GM12874 (cell line): Measurements from ENCODE around the gene ZNF816.

ENCODE experiments used
- CTCF ChIP-seq: IDR thresholded peaks from 2 replicates; pipeline ENCODE4 v1.5.1; 2011; ENCODE audit warnings: low read depth, mild to moderate bottlenecking, control low read depth, low read length, moderate library complexity; ENCODE audit not compliant: insufficient read depth

The ZNF816 gene

DNA sequence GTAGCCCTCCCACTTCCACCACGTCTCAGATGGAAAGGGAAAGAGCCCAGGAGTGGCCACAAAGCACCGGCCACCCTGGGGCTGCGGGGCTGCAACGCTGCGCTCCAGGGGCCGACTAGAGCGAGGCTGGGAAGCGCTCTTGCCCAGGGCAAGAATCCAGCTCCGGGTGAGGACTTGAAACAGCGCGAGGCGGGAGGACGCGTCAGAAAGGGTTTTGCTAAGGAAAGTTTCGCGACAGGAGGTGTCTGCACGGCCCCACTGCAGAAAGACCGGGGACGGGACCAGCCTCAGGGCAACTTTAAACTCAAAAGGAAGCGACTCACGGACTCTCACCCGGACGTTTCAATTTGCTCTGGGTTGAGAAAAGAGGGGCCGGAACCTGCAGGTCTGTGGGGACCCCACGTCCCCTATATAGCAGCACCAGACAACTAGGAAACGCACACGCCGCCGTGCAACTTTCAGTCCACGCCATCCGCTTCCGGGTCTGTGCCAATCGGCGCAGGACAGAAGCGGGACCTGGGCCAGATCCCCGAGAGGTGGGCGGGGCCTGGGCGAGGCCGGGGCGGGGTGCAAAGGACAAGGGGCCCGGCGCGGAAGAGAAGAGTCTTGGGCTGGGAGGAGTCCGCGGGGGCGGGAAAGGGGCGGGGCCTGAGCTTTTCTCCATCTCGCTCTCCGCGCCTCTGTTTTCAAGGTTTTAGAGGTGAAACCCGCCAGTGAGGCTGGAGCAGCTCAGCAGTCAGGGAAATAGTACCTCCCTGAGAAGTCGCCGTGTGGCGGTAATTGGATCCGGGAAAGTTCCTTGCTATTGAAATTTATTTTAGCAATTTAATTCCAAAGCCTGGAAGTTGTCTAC, at the start of gene ZNF816:
Gene ZNF816, minus strand, starts transcription at position 488 of the 853 bp plus-strand sequence. CDS start 6,792 bp downstream, outside the sequence.
- no peak for TF ChIP-seq CTCF

DNA sequence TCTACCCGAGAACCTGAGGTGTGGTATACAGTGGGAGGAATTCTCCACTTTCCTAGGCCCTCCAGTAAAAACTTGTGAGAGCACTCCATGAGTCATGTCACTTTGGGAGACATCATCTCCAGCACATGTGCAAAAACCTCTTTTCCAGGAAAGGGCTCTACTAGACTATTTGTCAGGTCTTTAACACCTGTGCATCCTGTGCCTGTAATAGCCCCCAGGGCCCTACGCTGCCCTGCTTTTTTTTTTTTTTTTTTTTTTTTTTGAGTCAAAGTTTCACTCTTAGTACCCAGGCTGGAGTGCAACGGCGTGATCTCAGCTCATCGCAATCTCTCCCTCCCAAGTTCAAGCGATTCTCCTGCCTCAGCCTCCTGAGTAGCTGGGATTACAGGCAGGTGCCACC, 49.3 kb upstream of the ZNF816 start:
- no peak for TF ChIP-seq CTCF

DNA sequence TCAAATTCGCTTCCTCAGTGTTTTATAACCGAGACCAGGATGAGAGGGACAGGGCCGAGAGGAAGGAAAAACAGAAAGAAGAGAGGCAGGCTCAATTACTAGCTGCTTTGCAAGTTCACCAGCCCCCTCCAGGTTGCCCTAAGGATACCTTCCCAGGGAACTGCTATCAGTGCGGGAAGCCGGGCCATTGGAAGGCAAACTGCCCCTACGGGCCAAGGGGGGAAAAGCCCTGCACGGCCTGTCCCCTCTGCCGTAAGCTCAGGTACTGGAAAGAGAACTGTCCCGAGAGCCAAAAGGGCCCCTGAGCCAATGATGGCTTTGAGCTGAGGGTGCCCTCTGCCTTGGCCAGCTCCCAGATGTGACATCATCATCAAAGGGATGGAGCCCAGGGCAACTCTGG, 47.8 kb upstream of the ZNF816 start:
- no peak for TF ChIP-seq CTCF

DNA sequence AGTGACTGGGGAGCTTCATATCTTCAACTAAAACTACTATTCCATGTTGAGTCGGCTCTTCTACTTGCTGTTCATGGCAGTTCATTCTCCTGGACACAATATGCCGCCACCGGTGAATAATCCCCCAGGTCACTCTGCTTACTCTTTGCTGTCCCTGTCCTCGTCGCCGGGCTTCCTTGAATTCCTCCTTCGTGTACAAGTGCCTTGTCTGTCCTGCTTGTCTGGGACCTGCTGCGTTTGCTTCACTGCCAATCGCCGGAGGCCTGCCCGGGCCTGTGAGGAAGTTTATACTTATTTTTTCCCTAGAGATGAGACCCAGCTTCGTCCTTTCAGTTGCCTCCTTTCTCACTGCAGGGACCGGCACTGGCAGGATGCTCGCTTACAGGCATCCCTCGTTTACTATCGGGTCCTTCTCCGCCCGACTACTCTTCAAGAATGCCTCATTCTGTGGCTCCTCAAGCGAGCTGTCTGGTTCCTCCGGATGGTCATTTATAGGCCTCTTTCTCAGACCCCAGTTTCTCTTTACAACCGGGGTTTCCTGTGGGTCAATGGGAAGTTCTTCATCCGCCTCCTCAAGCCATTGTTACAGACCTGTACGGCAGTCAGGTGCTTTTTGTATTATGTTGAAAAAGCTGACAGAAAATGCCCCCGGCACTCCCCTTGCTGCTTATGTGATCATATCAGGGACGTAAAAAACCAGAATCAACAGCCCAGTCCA, 45.5 kb upstream of the ZNF816 start:
- TF ChIP-seq CTCF, result no peak

DNA sequence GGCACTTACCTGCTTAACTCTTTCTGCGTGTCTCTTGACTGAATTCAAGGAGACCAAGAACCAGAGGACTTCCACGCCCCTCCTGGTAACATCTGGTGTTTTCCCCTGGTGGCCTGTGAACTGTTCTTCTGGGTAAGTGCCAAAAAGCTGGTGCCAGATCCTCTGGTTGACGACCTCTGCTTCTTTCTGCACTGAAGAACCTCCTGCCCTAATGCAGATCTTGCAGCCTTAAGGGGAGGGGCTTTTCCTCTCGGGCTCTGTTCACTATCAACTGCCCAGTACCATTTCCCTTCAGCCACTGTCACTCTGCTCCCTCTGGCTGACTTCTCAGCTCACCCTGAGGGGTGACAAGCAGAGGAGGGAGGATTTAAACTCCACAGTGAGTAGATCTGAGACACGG, 44.9 kb upstream of the ZNF816 start:
- no peak for TF ChIP-seq CTCF

DNA sequence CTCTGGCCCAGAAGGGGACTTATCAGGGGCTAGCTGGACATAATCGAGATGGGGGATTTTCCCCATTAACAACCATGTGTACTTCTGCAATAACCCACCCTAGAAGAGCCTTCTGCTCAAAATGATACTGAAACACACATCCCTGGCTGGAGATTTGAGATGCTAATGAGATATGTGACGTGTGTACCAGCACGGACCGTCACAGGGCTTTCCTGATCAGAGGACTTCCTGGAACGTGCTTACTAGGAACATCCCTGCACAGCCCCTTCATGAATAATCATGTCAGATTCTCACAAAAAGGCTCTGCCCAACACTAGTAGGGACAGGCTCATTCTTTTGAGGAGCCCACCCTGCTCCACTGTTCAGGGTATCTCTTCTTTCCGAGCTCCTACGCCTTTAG, 44.5 kb upstream of the ZNF816 start:
- TF ChIP-seq CTCF, result no peak

- no peak for TF ChIP-seq CTCF
Observed at GRCh38 chr19:53004242-53004641, 41.6 kb upstream of the ZNF816 start.
